Measurements from ENCODE around the gene PEX11B.
"Not testable (repeated sequence)": the region's sequence is repeated elsewhere in the genome, so short reads cannot be mapped to it uniquely, and the experiment has no call there.

PEX11B gene

GRCh38 chr1:145951526-145951925, 33.0 kb upstream of the PEX11B start:
- H3K9me3 ChIP-seq (ENCODE audit: control insufficient read depth, low read length): no peaks in the 10 kb centered on the region
- no peak overlapping the region for H3K27ac ChIP-seq (ENCODE audit: insufficient read depth, low read depth, low read length, poor library complexity, severe bottlenecking)
- 50 to 52% methylated on average over 1 of the region's 1 CpG for WGBS, 2 experiments
- H3K27me3 ChIP-seq (ENCODE audit: control insufficient read depth, insufficient read depth, low read length, poor library complexity, severe bottlenecking): peaks cover 27% of the 10 kb centered on the region
- H3K4me1 ChIP-seq (ENCODE audit: control insufficient read depth, insufficient read depth, low read length): peaks cover under 1% of the 10 kb centered on the region
- H3K36me3 ChIP-seq (ENCODE audit: control insufficient read depth, insufficient read depth, low read length): no peaks in the 10 kb centered on the region
- no peak overlapping the region for H3K4me3 ChIP-seq (ENCODE audit: insufficient read depth, low read depth, low read length)

GRCh38 chr1:145949219-145949618, 30.7 kb upstream of the PEX11B start:
- no peaks in the 10 kb centered on the region for H3K9me3 ChIP-seq (ENCODE audit: control insufficient read depth, low read length)
- H3K27me3 ChIP-seq (ENCODE audit: control insufficient read depth, insufficient read depth, low read length, poor library complexity, severe bottlenecking): peaks cover 6% of the 10 kb centered on the region
- H3K4me3 ChIP-seq (ENCODE audit: insufficient read depth, low read depth, low read length): no peak overlapping the region
- H3K27ac ChIP-seq (ENCODE audit: insufficient read depth, low read depth, low read length, poor library complexity, severe bottlenecking): no peak overlapping the region
- H3K36me3 ChIP-seq (ENCODE audit: control insufficient read depth, insufficient read depth, low read length): no peaks in the 10 kb centered on the region
- H3K4me1 ChIP-seq (ENCODE audit: control insufficient read depth, insufficient read depth, low read length): no peaks in the 10 kb centered on the region
- 92 to 95% methylated on average over 4 of the region's 4 CpGs for WGBS, 2 experiments

GRCh38 chr1:145947551-145947950, 29.0 kb upstream of the PEX11B start:
- Histone ChIP-seq H3K27ac (ENCODE audit: insufficient read depth, low read depth, low read length, poor library complexity, severe bottlenecking) (no peak overlapping the region), H3K9me3 (ENCODE audit: control insufficient read depth, low read length) (no peaks in the 10 kb centered on the region), H3K4me3 (ENCODE audit: insufficient read depth, low read depth, low read length) (no peak overlapping the region), H3K27me3 (ENCODE audit: control insufficient read depth, insufficient read depth, low read length, poor library complexity, severe bottlenecking) (no peaks in the 10 kb centered on the region), H3K36me3 (ENCODE audit: control insufficient read depth, insufficient read depth, low read length) (no peaks in the 10 kb centered on the region), H3K4me1 (ENCODE audit: control insufficient read depth, insufficient read depth, low read length) (no peaks in the 10 kb centered on the region)
- 61 to 62% methylated on average over 4 of the region's 4 CpGs for WGBS, 2 experiments

- no peaks in the 10 kb centered on the region for H3K9me3 ChIP-seq (ENCODE audit: control insufficient read depth, low read length)
- no peak overlapping the region for H3K27ac ChIP-seq (ENCODE audit: insufficient read depth, low read depth, low read length, poor library complexity, severe bottlenecking)
- no peaks in the 10 kb centered on the region for H3K36me3 ChIP-seq (ENCODE audit: control insufficient read depth, insufficient read depth, low read length)
- no peak overlapping the region for H3K4me3 ChIP-seq (ENCODE audit: insufficient read depth, low read depth, low read length)
- WGBS, 2 experiments: 93 to 94% methylated on average over 4 of the region's 4 CpGs
- no peaks in the 10 kb centered on the region for H3K4me1 ChIP-seq (ENCODE audit: control insufficient read depth, insufficient read depth, low read length)
- H3K27me3 ChIP-seq (ENCODE audit: control insufficient read depth, insufficient read depth, low read length, poor library complexity, severe bottlenecking): no peaks in the 10 kb centered on the region
Measured at GRCh38 chr1:145946477-145946986, 28.0 kb upstream of the PEX11B start.

- Histone ChIP-seq H3K4me1 (ENCODE audit: control insufficient read depth, insufficient read depth, low read length) (no peaks in the 10 kb centered on the region), H3K4me3 (ENCODE audit: insufficient read depth, low read depth, low read length) (no peak overlapping the region), H3K27ac (ENCODE audit: insufficient read depth, low read depth, low read length, poor library complexity, severe bottlenecking) (no peak overlapping the region), H3K9me3 (ENCODE audit: control insufficient read depth, low read length) (no peaks in the 10 kb centered on the region), H3K36me3 (ENCODE audit: control insufficient read depth, insufficient read depth, low read length) (no peaks in the 10 kb centered on the region), H3K27me3 (ENCODE audit: control insufficient read depth, insufficient read depth, low read length, poor library complexity, severe bottlenecking) (no peaks in the 10 kb centered on the region)
- WGBS, 2 experiments: 89 to 93% methylated on average over 3 of the region's 3 CpGs
Measured at GRCh38 chr1:145944532-145944931, 26.0 kb upstream of the PEX11B start.

- Histone ChIP-seq H3K27ac (ENCODE audit: insufficient read depth, low read depth, low read length, poor library complexity, severe bottlenecking) (no peak overlapping the region), H3K9me3 (ENCODE audit: control insufficient read depth, low read length) (no peaks in the 10 kb centered on the region), H3K36me3 (ENCODE audit: control insufficient read depth, insufficient read depth, low read length) (no peaks in the 10 kb centered on the region), H3K4me1 (ENCODE audit: control insufficient read depth, insufficient read depth, low read length) (no peaks in the 10 kb centered on the region), H3K27me3 (ENCODE audit: control insufficient read depth, insufficient read depth, low read length, poor library complexity, severe bottlenecking) (no peaks in the 10 kb centered on the region), H3K4me3 (ENCODE audit: insufficient read depth, low read depth, low read length) (no peak overlapping the region)
- WGBS, 2 experiments: 94 to 97% methylated on average over 6 of the region's 6 CpGs
Measured at GRCh38 chr1:145942871-145943270, 24.4 kb upstream of the PEX11B start.

GRCh38 chr1:145942405-145942804, 23.9 kb upstream of the PEX11B start:
- no peaks in the 10 kb centered on the region for H3K27me3 ChIP-seq (ENCODE audit: control insufficient read depth, insufficient read depth, low read length, poor library complexity, severe bottlenecking)

GRCh38 chr1:145937436-145937835, 18.9 kb upstream of the PEX11B start:
- Histone ChIP-seq H3K36me3 (ENCODE audit: control insufficient read depth, insufficient read depth, low read length) (no peaks in the 10 kb centered on the region), H3K27me3 (ENCODE audit: control insufficient read depth, insufficient read depth, low read length, poor library complexity, severe bottlenecking) (no peaks in the 10 kb centered on the region), H3K4me3 (ENCODE audit: insufficient read depth, low read depth, low read length) (no peak overlapping the region), H3K27ac (ENCODE audit: insufficient read depth, low read depth, low read length, poor library complexity, severe bottlenecking) (no peak overlapping the region), H3K9me3 (ENCODE audit: control insufficient read depth, low read length) (no peaks in the 10 kb centered on the region), H3K4me1 (ENCODE audit: control insufficient read depth, insufficient read depth, low read length) (no peaks in the 10 kb centered on the region)
- 84 to 97% methylated on average over 1 of the region's 1 CpG for WGBS, 2 experiments

More at GRCh38 chr1:145942405-145942804, 23.9 kb upstream of the PEX11B start:
- H3K27ac ChIP-seq (ENCODE audit: insufficient read depth, low read depth, low read length, poor library complexity, severe bottlenecking): no peak overlapping the region
- WGBS, 2 experiments: 92 to 96% methylated on average over 4 of the region's 4 CpGs
- no peaks in the 10 kb centered on the region for H3K4me1 ChIP-seq (ENCODE audit: control insufficient read depth, insufficient read depth, low read length)
- H3K36me3 ChIP-seq (ENCODE audit: control insufficient read depth, insufficient read depth, low read length): no peaks in the 10 kb centered on the region
- H3K4me3 ChIP-seq (ENCODE audit: insufficient read depth, low read depth, low read length): no peak overlapping the region
- H3K9me3 ChIP-seq (ENCODE audit: control insufficient read depth, low read length): no peaks in the 10 kb centered on the region

- Histone ChIP-seq H3K4me3 (ENCODE audit: insufficient read depth, low read depth, low read length) (no peak overlapping the region), H3K4me1 (ENCODE audit: control insufficient read depth, insufficient read depth, low read length) (no peaks in the 10 kb centered on the region), H3K9me3 (ENCODE audit: control insufficient read depth, low read length) (no peaks in the 10 kb centered on the region), H3K36me3 (ENCODE audit: control insufficient read depth, insufficient read depth, low read length) (no peaks in the 10 kb centered on the region), H3K27me3 (ENCODE audit: control insufficient read depth, insufficient read depth, low read length, poor library complexity, severe bottlenecking) (no peaks in the 10 kb centered on the region), H3K27ac (ENCODE audit: insufficient read depth, low read depth, low read length, poor library complexity, severe bottlenecking) (no peak overlapping the region)
- WGBS, 2 experiments: 92 to 93% methylated on average over 8 of the region's 8 CpGs
Measured at GRCh38 chr1:145936247-145936646, 17.7 kb upstream of the PEX11B start.

- Histone ChIP-seq H3K4me3 (ENCODE audit: insufficient read depth, low read depth, low read length) (no peak overlapping the region), H3K27ac (ENCODE audit: insufficient read depth, low read depth, low read length, poor library complexity, severe bottlenecking) (no peak overlapping the region), H3K9me3 (ENCODE audit: control insufficient read depth, low read length) (no peaks in the 10 kb centered on the region), H3K4me1 (ENCODE audit: control insufficient read depth, insufficient read depth, low read length) (no peaks in the 10 kb centered on the region), H3K36me3 (ENCODE audit: control insufficient read depth, insufficient read depth, low read length) (no peaks in the 10 kb centered on the region), H3K27me3 (ENCODE audit: control insufficient read depth, insufficient read depth, low read length, poor library complexity, severe bottlenecking) (no peaks in the 10 kb centered on the region)
Measured at GRCh38 chr1:145935708-145936107, 17.2 kb upstream of the PEX11B start.

GRCh38 chr1:145932522-145933009, 14.0 kb upstream of the PEX11B start:
- not testable (repeated sequence) for H3K4me1 ChIP-seq (ENCODE audit: control insufficient read depth, insufficient read depth, low read length); H3K9me3 ChIP-seq (ENCODE audit: control insufficient read depth, low read length); H3K27me3 ChIP-seq (ENCODE audit: control insufficient read depth, insufficient read depth, low read length, poor library complexity, severe bottlenecking); H3K4me3 ChIP-seq (ENCODE audit: insufficient read depth, low read depth, low read length); H3K27ac ChIP-seq (ENCODE audit: insufficient read depth, low read depth, low read length, poor library complexity, severe bottlenecking); H3K36me3 ChIP-seq (ENCODE audit: control insufficient read depth, insufficient read depth, low read length)
- 37% methylated on average over 8 of the region's 9 CpGs for WGBS, 2 experiments

Measured in ectodermal cell (in vitro differentiated cells).